Fibroblast of skin of back (primary cell): ENCODE results near the gene TMEM247.
"Not testable (repeated sequence)": the region's sequence is repeated elsewhere in the genome, so short reads cannot be mapped to it uniquely, and the experiment has no call there.

Source experiments
- DNase-seq: peaks from one replicate; pipeline ENCODE4 v3.0.0-alpha.2; 2013

The TMEM247 gene

DNA sequence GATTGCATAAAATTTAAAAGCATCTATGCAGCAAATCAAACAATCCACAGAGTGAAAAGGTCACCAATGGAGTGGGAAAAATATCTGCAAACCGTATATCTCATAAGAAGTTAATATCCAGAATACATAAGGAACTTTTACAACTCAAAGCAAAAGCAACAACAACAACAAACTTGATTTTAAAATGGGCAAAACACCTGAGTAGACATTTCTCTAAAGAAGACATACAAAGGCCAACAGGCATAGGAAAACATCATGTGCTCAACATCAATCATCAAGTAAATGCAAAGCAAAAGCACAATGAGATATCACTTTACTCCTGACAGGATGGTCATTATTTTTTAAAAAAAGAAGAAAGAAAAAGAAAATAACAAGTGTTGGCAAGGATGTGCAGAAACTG is 38.1 kb downstream of the TMEM247 start:
- no peak for DNase-seq

DNA sequence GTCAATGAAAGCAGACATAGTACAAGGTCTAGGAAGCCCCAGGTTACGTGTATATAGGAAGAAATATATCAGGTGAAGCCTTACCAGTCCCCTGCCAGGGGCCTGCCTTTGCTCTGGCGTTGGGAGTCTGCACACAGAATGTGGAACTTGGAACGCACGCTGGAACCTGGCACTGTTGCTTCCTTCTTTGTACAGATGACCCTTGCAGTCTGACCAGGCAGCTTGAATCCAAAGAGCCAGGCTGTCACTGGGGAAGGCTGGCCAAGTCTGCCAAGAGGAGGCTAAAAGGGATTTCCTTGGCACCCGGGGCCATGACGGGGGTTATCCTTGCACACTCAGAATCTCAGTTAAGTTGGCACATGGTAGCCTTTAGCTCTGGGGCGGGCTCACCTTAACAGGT is 39.5 kb downstream of the TMEM247 start:
- DNase-seq: no peak

DNA sequence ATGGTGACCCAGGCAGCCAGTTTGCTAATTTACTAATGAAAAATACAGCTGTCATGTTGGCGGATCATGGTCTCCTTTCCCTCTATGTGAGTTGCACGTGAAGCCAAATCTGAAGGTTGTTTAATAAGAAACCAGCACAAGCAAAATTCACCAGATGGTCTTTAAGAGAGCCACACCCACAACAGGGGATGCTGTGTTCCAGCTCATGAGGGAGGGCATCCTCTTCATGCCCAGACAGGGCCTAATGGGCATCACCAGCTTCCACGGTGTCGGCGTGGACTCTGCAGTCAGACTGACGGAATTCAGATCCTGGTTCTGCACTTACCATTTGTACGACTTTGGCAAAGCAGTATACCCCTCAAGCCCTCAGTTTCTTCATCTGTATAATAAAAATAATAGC is 39.9 kb downstream of the TMEM247 start:
- no peak for DNase-seq

DNA sequence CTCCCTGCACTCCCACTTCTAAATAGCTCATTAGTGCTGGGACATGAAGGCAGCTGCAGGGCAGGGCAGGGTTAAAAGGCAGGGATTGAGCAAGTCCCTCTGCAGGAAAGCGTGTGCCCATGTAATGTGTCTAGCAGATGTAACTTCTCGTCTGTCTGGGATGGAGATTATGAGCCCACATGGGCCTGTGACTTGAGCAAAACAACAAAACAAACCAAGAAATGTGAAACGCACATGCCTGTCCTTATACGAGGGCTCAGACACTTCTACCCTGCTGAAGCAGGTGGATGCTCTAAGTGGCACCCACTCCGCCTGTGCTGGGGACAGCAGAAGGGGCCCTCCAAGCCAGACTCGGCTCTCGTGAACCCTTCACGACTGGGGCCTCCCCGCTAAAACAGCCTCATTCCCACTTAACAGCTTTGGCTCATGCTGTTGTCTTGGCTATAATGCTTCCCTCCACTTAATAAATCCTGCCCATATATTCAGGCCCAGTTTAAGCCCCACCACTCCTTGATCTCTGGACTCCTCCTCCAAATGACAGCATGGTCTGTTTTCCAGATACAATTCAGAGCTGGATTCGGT is 40.9 kb downstream of the TMEM247 start:
- no peak for DNase-seq

DNA sequence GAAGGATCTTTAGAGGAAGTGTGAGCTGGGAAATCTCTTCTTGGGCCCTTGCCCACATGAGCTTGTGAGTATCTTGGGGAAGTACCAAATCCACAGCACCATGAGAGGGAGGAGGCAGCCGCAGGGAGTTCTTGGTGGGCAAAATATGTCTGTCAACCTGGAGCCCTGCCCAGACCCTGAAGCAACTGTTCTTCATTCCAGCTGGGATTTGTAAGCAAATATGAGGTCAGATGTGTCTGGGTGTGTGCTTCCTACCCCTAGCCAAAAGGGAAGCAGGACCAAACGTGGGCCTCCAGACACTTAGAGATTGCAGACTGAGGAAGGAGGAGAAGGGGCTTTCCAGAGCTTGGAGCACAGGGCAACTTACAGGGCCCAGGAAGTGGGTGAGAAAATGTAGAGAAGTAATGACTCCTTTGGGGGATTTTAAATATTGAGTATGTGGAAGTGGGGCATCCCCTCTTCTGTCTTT is 41.9 kb downstream of the TMEM247 start:
- DNase-seq: peak; percentile 45

DNA sequence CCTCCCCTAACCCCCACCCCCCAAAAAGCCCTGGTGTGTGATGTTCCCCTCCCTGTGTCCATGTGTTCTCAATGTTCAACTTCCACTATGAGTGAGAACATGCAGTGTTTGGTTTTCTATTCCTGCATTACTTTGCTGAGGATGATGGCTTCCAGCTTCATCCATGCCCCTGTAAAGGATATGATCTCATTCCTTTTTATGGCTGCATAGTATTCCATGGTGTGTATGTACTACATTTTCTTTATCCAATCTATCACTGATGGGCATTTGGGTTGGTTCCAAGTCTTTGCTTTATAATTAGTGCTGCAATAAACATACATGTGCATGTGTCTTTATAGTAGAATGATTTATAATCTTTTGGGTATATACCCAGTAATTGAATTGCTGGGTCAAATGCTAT is 43.0 kb downstream of the TMEM247 start:
- not testable (repeated sequence) for DNase-seq

DNA sequence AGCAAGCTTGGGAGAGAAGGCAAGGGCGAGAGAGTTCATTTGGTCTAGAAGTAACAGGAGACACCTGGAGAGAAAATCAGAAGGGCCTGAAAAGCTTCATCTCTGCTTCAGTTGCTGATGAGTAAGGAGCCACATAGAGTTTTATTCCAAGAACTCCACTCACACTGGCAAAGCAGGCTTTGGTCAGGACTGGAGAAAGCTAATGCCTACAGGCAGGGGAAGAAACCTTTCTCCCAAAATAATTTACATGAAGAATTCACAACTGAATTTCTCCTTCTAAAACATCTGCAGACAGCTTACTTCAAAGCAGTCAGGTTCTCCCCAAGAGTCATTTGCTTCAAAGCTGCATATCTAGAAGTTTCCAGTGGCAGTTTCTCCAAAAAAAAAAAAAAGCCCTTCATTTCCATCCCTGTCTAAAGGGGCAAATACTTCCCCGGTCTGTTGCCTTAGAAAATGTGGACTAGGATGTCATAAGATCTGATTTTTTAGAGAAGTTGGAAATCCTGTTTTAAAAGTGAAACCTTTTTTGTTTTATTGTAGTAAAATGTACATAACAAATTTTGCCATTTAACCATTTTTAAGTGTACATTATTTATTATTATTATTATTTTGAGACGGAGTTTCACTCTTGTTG is 46.3 kb downstream of the TMEM247 start:
- no peak for DNase-seq

DNA sequence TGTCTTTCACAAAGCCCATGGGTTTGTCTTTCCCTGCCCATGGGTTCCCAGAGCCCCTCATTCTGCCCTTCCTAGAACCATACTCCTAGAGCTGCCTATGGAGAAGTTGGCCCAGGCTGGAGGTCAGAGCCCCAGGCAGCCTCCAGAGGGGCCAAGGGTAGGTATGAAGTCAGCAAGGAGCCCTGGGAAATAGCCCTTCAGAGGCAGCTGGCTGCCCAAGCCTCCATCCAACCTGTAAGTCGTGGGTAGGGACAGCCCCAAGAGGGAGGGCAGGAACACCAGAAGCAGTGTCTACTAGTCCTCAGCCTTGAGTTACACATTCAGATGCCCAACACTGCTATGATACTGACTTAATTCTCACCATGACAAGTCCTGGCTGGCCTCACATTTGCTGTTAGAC is 49.5 kb downstream of the TMEM247 start:
- DNase-seq: no peak

DNA sequence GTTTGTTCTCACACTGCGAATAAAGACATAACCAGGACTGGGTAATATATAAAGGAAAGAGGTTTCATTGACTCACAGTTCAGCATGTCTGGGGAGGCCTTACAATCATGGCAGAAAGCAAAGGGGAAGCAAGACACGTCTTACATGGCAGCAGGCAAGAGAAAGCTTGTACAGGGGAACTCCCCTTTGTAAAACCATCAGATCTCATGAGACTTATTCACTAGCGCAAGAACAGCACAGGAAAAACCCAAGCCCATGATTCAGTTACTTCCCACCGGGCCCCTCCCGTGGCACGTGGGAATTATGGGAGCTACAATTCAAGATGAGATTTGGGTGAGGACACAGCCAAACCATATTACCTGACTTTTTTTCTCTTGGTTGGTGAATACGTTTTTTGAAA is 51.3 kb downstream of the TMEM247 start:
- DNase-seq: no peak

DNA sequence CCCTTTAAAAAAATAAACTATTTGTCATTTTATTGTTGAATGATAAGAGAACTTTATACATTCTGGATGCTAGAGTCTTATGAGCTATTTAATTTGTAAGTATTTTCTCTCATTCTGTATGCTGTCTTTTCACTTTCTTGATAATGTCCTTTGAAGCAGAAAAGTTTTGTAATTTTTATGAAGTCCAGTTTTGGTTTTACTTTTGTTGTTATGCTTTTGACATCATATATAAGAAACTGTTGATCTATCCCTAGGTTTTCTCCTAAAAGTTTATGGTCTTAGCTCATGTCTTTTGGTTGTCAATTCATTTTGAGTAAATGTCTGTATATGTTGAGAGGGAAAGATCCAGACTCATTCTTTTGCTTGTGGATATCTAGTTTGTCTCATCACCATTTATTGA is 52.5 kb downstream of the TMEM247 start:
- DNase-seq: no peak
